ENCODE results near the gene GET3. TPM values are rescaled to one million over a fixed set of nuclear protein-coding genes. Genes with fewer than 3 reads are reported as not detected.

The GET3 gene
- total and polyA plus RNA-seq, 2 of the 13 experiments (the other 11 are each of a cell fraction or from before 2014, with no cell fraction given), result 57.7 to 59.4 TPM

- WGBS (ENCODE audit: low lambda C conversion rate), result 97% methylated on average over 9 of the region's 9 CpGs
- in situ Hi-C loops (cut with HindIII; ENCODE audit: extremely low pct_ligation_motif_present, low pct_unique_long_range_greater_than_20kb), result no loop called here
- no peak for DNase-seq (ENCODE audit: low spot score)
- Histone ChIP-seq H3K4me3 (replicated peaks in 1 of 3; ENCODE audit: insufficient read depth in 1 of 3, low read depth in 2 of 3, low read length in 3 of 3) (no peak overlapping the region), H4K20me1 (ENCODE audit: insufficient read depth, low read length) (peaks cover 12% of the 10 kb centered on the region), H3K4me1 (ENCODE audit: insufficient read depth, low read length) (peaks cover 26% of the 10 kb centered on the region), H2AFZ (ENCODE audit: low read length) (no peak overlapping the region), H3K4me2 (ENCODE audit: low read depth, low read length) (no peak overlapping the region), H3K36me3 (replicated peaks in 1 of 2; ENCODE audit: control insufficient read depth in 1 of 2, insufficient read depth in 2 of 2, low read length in 2 of 2) (peaks cover 20 to 31% of the 10 kb centered on the region in 2 experiments), H3K27ac (ENCODE audit: extremely low read length, insufficient read depth, low read length) (no peak overlapping the region), H3K9ac (ENCODE audit: insufficient read depth, low read depth, low read length) (no peak overlapping the region), H3K79me2 (ENCODE audit: insufficient read depth, low read length) (peaks cover 30% of the 10 kb centered on the region), H3K9me3 (ENCODE audit: low read length) (no peaks in the 10 kb centered on the region), H3K27me3 (ENCODE audit: control insufficient read depth in 1 of 2, insufficient read depth in 2 of 2, low read length in 2 of 2) (no peaks in the 10 kb centered on the region; a peak in 1 of 5 replicates)
- ChIA-PET CTCF (ENCODE audit: low intra/inter-chr PET ratio, low total read pairs) (no interaction called here), POLR2A (no interaction called here)
- no peak for ATAC-seq
- no peak for FAIRE-seq
- intact Hi-C loops (cut with micrococcal nuclease; ENCODE audit: unreplicated experiment), result no loop called here
- BruUV-seq (replicated peaks), result no TSS peak
- TF ChIP-seq STAT5B (CRISPR knock-in tag; IDR thresholded peaks at IDR 0.05) (no peak), MIER3 (CRISPR knock-in tag; IDR thresholded peaks at IDR 0.05; ENCODE audit: borderline replicate concordance) (no peak), ZBTB26 (CRISPR knock-in tag; IDR thresholded peaks at IDR 0.05; ENCODE audit: borderline replicate concordance) (no peak), TEAD2 (CRISPR knock-in tag; IDR thresholded peaks at IDR 0.05) (no peak), EEA1 (CRISPR knock-in tag; IDR thresholded peaks at IDR 0.05; ENCODE audit: borderline replicate concordance) (no peak), RBAK (CRISPR knock-in tag; IDR thresholded peaks at IDR 0.05) (no peak), SOX5 (CRISPR knock-in tag; IDR thresholded peaks at IDR 0.05; ENCODE audit: borderline replicate concordance) (no peak), ZNF574 (CRISPR knock-in tag; IDR thresholded peaks at IDR 0.05) (no peak), KAT7 (CRISPR knock-in tag; IDR thresholded peaks at IDR 0.05; ENCODE audit: borderline replicate concordance) (no peak), ZNF484 (CRISPR knock-in tag; IDR thresholded peaks at IDR 0.05; ENCODE audit: borderline replicate concordance, low read depth) (no peak), KIAA2018 (CRISPR knock-in tag; IDR thresholded peaks at IDR 0.05; ENCODE audit: borderline replicate concordance) (no peak), GABPA (IDR thresholded peaks at IDR 0.05; ENCODE audit: low read depth, low read length) (no peak), GABPA (CRISPR knock-in tag; IDR thresholded peaks at IDR 0.05; ENCODE audit: low read depth) (no peak)
Observed at GRCh38 chr19:12727745-12728433, 9.4 kb upstream of the GET3 start.

All from HepG2 (cell line).